GM18519 (cell line): Measurements from ENCODE around the gene PLEKHM2.
"Not testable (repeated sequence)": the region's sequence is repeated elsewhere in the genome, so short reads cannot be mapped to it uniquely, and the experiment has no call there.

Experiments
- ATAC-seq: cut with Tn5 transposase; IDR thresholded peaks from one replicate; pipeline ENCODE4 v1.9.1; 2021; ENCODE audit warnings: mild to moderate bottlenecking, moderate library complexity; ENCODE audit not compliant: unreplicated experiment, low FRiP score

PLEKHM2 gene

GRCh38 chr1:15698201-15698600 lies 14.1 kb downstream of the PLEKHM2 start:
- ATAC-seq, result no peak

- not testable (repeated sequence) for ATAC-seq
These were observed 15.2 kb downstream of the PLEKHM2 start for GRCh38 chr1:15699321-15699720.

- no peak for ATAC-seq
These were observed 16.4 kb downstream of the PLEKHM2 start for GRCh38 chr1:15700508-15700907.

- ATAC-seq, result no peak
These were observed 17.7 kb downstream of the PLEKHM2 start for GRCh38 chr1:15701784-15702183.

- no peak for ATAC-seq
These were observed 18.8 kb downstream of the PLEKHM2 start for GRCh38 chr1:15702722-15703550.

- no peak for ATAC-seq
These were observed 19.4 kb downstream of the PLEKHM2 start for GRCh38 chr1:15703562-15703961.

GRCh38 chr1:15704526-15705183 lies 20.5 kb downstream of the PLEKHM2 start:
- ATAC-seq, result no peak

- no peak for ATAC-seq
These were observed 21.1 kb downstream of the PLEKHM2 start for GRCh38 chr1:15705184-15705566.

GRCh38 chr1:15706751-15707150 lies 22.6 kb downstream of the PLEKHM2 start:
- no peak for ATAC-seq

GRCh38 chr1:15707239-15707925 lies 23.3 kb downstream of the PLEKHM2 start:
- ATAC-seq, result no peak

- no peak for ATAC-seq
These were observed 24.5 kb downstream of the PLEKHM2 start for GRCh38 chr1:15708486-15709137.

- no peak for ATAC-seq
These were observed 25.1 kb downstream of the PLEKHM2 start for GRCh38 chr1:15709226-15709625.

GRCh38 chr1:15712168-15712567 lies 28.0 kb downstream of the PLEKHM2 start:
- ATAC-seq, result no peak

GRCh38 chr1:15714406-15715136 lies 30.5 kb downstream of the PLEKHM2 start:
- no peak for ATAC-seq

- no peak for ATAC-seq
These were observed 33.5 kb downstream of the PLEKHM2 start for GRCh38 chr1:15717418-15718125.

- ATAC-seq, result no peak
These were observed 34.1 kb downstream of the PLEKHM2 start for GRCh38 chr1:15718199-15718601.

GRCh38 chr1:15719381-15720120 lies 35.4 kb downstream of the PLEKHM2 start:
- no peak for ATAC-seq

GRCh38 chr1:15720861-15721260 lies 36.7 kb downstream of the PLEKHM2 start:
- ATAC-seq, result no peak

GRCh38 chr1:15722411-15722810 lies 38.3 kb downstream of the PLEKHM2 start:
- ATAC-seq, result no peak
